ENCODE results near the gene MARCHF9. TPM values are rescaled to one million over a fixed set of nuclear protein-coding genes. Genes with fewer than 3 reads are reported as not detected.

MARCHF9 gene
- total RNA-seq (2021): 6.2 to 9.6 TPM (median 9.2 TPM) in 3 replicates
- percentile 49 among the genes with signal in this experiment for Bru-seq, nascent RNA
- long read RNA-seq, experiment 1, partial matches to known transcripts: 0 of 2 reads
- long read RNA-seq, experiment 1, other reads (novel, unspliced or antisense): 1 of 2 reads
- long read RNA-seq, experiment 2, transcript MARCH9-201 (4 exons, 2,982 nt): major isoform, 10 of 11 reads
- long read RNA-seq, experiment 2, partial matches to known transcripts: 1 of 11 reads
- long read RNA-seq, experiment 2, other reads (novel, unspliced or antisense): 0 of 11 reads
- long read RNA-seq, experiment 3: 0 reads

GRCh38 chr12:57754411-57755193, at the start of gene MARCHF9:
TSS of gene MARCHF9 (plus strand) at chr12:57755103. CDS start at chr12:57755529, 426 bp downstream.
- ChIA-PET CTCF (interaction anchor here (1.0 kb wide), 1 partner anchor 13 kb away, joined by 4 read pairs; the partner anchor contains the start of gene CYP27B1), POLR2A (no interaction called here)
- H3K27ac Mint-ChIP-seq: peak within 1 kb of the TSS; percentile 58
- peak; percentile 32; the same call in 1 of the 2 replicates for TF ChIP-seq SP1 (CRISPR knock-in tag; conservative IDR thresholded peaks at IDR 0.05)
- TF ChIP-seq PRRX2 (CRISPR knock-in tag; IDR thresholded peaks at IDR 0.05): no peak
- peak; percentile 53 for TF ChIP-seq PRDM15 (CRISPR knock-in tag; IDR thresholded peaks at IDR 0.05)
- TF ChIP-seq NR1H2 (CRISPR knock-in tag; IDR thresholded peaks at IDR 0.05): no peak
- TF ChIP-seq ZMAT4 (CRISPR knock-in tag; IDR thresholded peaks at IDR 0.05): no peak
- TF ChIP-seq USF2 (CRISPR knock-in tag; IDR thresholded peaks at IDR 0.05): peak; percentile 45; the same call in 1 of the 2 replicates
- no peak for TF ChIP-seq FOXP4 (CRISPR knock-in tag; IDR thresholded peaks at IDR 0.05)
- TF ChIP-seq ZNF281 (CRISPR knock-in tag; IDR thresholded peaks at IDR 0.05): no peak
- peak; percentile 97; the same call in 1 of the 2 replicates for TF ChIP-seq ZBTB43 (CRISPR knock-in tag; IDR thresholded peaks at IDR 0.05)
- peak; percentile 77 for DNase-seq (ENCODE audit: low spot score)
- peak within 1 kb of the TSS; percentile 89 for H3K4me3 Mint-ChIP-seq
- H3K9me3 Mint-ChIP-seq: no peaks in the 10 kb centered on the region
- peaks cover 48% of the 10 kb centered on the region for H3K4me1 Mint-ChIP-seq
- ATAC-seq: peak; percentile 37
- H3K36me3 Mint-ChIP-seq: peaks cover 16% of the 10 kb centered on the region
- H3K27me3 Mint-ChIP-seq (ENCODE audit: low read depth): peaks cover 63% of the 10 kb centered on the region

GRCh38 chr12:57707250-57707649, 47.7 kb upstream of the MARCHF9 start:
- no peak for ATAC-seq
- Mint-ChIP-seq H3K4me3 (no peak overlapping the region), H3K4me1 (no peaks in the 10 kb centered on the region), H3K27me3 (ENCODE audit: low read depth) (no peaks in the 10 kb centered on the region), H3K9me3 (peaks cover 12% of the 10 kb centered on the region), H3K27ac (no peak overlapping the region), H3K36me3 (peaks cover 24% of the 10 kb centered on the region)
- DNase-seq (ENCODE audit: low spot score): no peak
- ChIA-PET CTCF (interaction anchor here (1.5 kb wide), 1 partner anchor 19 kb away, joined by 5 read pairs; no protein-coding TSS in a partner anchor), POLR2A (no interaction called here)
- no peak for TF ChIP-seq ESRRA (CRISPR knock-in tag; IDR thresholded peaks at IDR 0.05; ENCODE audit: borderline replicate concordance)
- no peak for TF ChIP-seq NFYB (CRISPR knock-in tag; conservative IDR thresholded peaks at IDR 0.05; ENCODE audit: low read depth)
- no peak for TF ChIP-seq PRDM15 (CRISPR knock-in tag; IDR thresholded peaks at IDR 0.05)
- no peak for TF ChIP-seq TP53 (CRISPR knock-in tag; IDR thresholded peaks at IDR 0.05)
- no peak for TF ChIP-seq EMX1 (CRISPR knock-in tag; IDR thresholded peaks at IDR 0.05)
- TF ChIP-seq ATF6 (CRISPR knock-in tag; IDR thresholded peaks at IDR 0.05): no peak
